MCF 10A (cell line): Measurements from ENCODE around the gene LARP1. TPM values are rescaled to one million over a fixed set of nuclear protein-coding genes. Genes with fewer than 3 reads are reported as not detected.

Source experiments
- BruUV-seq: library from RNA; stranded (reverse); fragments of 400-500 nt; replicated peaks from 2 replicates; lab custom pipeline; 2021; lab: Mats Ljungman, UMichigan
- CTCF ChIA-PET: fragments of 300-600 bp; sonication (Branson Sonifier 250); formaldehyde crosslinking; extraction: SDS; loops from one replicate; lab custom pipeline; 2021; ENCODE audit warnings: antibody characterized with exemption, inconsistent platforms; lab: Yijun Ruan, JAX
- POLR2A ChIA-PET: fragments of 300-600, 350-650 bp; sonication (Branson Sonifier 250); formaldehyde crosslinking; extraction: SDS; loops from one replicate; lab custom pipeline; 2020; ENCODE audit warnings: antibody characterized with exemption, inconsistent platforms; lab: Yijun Ruan, JAX
- DNase-seq: peaks from one replicate; pipeline ENCODE4 v3.0.0-alpha.2; 2018; ENCODE audit not compliant: unreplicated experiment
- H3K27ac Mint-ChIP-seq: one replicate; pipeline ENCODE4 v1.8.0; 2022; ENCODE audit warnings: mild to moderate bottlenecking, low read depth, mixed read lengths; ENCODE audit not compliant: unreplicated experiment
- H3K27me3 Mint-ChIP-seq: one replicate; pipeline ENCODE4 v1.8.0; 2022; ENCODE audit warnings: mixed read lengths; ENCODE audit not compliant: insufficient read depth, unreplicated experiment
- H3K36me3 Mint-ChIP-seq: one replicate; pipeline ENCODE4 v1.8.0; 2022; ENCODE audit warnings: mild to moderate bottlenecking, moderate library complexity, mixed read lengths; ENCODE audit not compliant: insufficient read depth, unreplicated experiment
- H3K4me1 Mint-ChIP-seq: one replicate; pipeline ENCODE4 v1.8.0; 2022; ENCODE audit warnings: mixed read lengths; ENCODE audit not compliant: insufficient read depth, unreplicated experiment
- H3K4me3 Mint-ChIP-seq: one replicate; pipeline ENCODE4 v1.8.0; 2022; ENCODE audit warnings: mild to moderate bottlenecking, moderate library complexity, mixed read lengths; ENCODE audit not compliant: unreplicated experiment
- H3K9me3 Mint-ChIP-seq: one replicate; pipeline ENCODE4 v1.8.0; 2022; ENCODE audit warnings: mixed read lengths; ENCODE audit not compliant: unreplicated experiment
- intact Hi-C: fragments of 100-400 bp; cut with micrococcal nuclease; formaldehyde crosslinking; loops from 2 replicates; pipeline ENCODE4 v1.14.1; 2022
- total RNA-seq: library from RNA; stranded (reverse); gene quantifications from 2 replicates; pipeline ENCODE4 v1.2.3, GENCODE V29; 2022
- TF ChIP-seq, protein P1 (sequence below): fragments of 200-600 bp; IDR thresholded peaks from one replicate; pipeline ENCODE4 v1.8.0; 2022; ENCODE audit warnings: antibody characterized with exemption, mild to moderate bottlenecking; ENCODE audit not compliant: unreplicated experiment

The LARP1 gene
- total RNA-seq, 1 experiment from 2014 or later: 340 TPM

DNA sequence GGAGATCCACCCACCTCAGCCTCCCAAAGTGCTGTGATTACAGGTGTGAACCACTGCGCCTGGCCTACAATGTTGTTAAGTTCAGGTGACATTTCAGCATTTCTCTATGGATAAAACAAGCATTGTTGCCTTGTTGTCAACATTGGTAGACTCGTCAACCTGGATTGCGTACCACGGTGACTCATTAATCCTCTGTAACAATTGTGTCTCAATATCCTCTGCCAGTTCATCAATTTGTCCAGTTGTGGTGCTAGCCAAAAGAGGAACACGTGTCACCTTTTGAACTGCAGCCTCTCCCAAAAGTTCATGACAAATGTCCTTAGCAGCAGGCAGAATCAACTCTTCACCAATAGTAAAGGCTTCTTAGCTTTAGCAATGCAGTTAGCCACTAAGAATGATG is 46.3 kb upstream of the LARP1 start:
- Mint-ChIP-seq H3K4me3 (no peak overlapping the region), H3K9me3 (no peaks in the 10 kb centered on the region), H3K36me3 (no peaks in the 10 kb centered on the region), H3K27me3 (no peaks in the 10 kb centered on the region), H3K27ac (peak overlapping the region; percentile 43), H3K4me1 (peaks cover 20% of the 10 kb centered on the region)
- TF ChIP-seq, protein P1, sequence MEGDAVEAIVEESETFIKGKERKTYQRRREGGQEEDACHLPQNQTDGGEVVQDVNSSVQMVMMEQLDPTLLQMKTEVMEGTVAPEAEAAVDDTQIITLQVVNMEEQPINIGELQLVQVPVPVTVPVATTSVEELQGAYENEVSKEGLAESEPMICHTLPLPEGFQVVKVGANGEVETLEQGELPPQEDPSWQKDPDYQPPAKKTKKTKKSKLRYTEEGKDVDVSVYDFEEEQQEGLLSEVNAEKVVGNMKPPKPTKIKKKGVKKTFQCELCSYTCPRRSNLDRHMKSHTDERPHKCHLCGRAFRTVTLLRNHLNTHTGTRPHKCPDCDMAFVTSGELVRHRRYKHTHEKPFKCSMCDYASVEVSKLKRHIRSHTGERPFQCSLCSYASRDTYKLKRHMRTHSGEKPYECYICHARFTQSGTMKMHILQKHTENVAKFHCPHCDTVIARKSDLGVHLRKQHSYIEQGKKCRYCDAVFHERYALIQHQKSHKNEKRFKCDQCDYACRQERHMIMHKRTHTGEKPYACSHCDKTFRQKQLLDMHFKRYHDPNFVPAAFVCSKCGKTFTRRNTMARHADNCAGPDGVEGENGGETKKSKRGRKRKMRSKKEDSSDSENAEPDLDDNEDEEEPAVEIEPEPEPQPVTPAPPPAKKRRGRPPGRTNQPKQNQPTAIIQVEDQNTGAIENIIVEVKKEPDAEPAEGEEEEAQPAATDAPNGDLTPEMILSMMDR: no peak
- POLR2A ChIA-PET: interaction anchor here (0.6 to 1.3 kb wide), 7 partner anchors 17 to 59 kb away, joined by 3 to 5 read pairs (median 3); no protein-coding TSS in a partner anchor
- CTCF ChIA-PET: interaction anchor here (0.8 to 1.7 kb wide), 3 partner anchors 9 to 20 kb away, joined by 5 to 6 read pairs (median 5); no protein-coding TSS in a partner anchor
- DNase-seq: peak; percentile 93
- intact Hi-C loops: no loop called here
- no TSS peak for BruUV-seq

DNA sequence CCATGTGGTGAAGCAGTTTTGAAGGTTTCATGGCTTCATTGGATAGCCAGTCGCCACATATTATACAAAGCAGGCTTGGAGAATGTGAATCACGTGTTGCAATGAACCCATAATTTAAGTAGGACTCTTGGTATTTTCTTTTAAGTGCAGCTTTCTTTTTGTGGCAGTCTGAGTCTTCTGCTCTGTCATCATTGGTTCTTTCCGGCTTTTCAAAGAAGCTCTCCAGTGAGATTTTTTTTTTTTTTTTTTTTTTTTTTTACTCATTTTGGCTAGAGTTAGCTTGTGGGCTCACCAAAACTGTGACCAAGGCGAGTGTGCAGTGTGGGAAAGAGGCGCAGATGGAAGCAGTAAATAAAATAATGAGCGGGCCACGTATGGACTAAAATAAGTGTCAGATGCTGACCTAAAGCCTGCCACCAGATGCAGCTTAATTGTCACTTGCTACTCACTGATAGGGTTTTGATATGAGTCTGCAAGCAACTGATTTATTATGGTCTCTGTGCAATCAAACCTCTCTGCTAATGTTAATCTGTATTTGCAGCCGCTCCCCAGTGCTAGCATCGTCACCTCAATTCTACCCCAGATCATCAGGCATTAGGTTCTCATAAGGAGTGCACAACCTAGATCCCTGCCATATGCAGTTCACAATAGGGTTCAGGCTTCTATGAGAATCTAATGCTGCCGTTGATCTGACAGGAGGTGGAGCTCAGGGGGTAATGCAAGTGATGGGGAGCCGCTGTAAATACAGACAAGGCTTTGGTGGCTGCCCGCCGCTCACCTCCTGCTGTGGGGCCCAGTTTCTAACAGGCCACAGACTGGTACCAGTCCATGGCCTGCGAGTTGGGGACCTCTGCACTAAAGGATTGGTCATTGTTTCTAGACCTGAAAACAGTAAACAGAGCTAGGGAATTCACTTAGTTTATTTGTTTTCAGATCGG is 45.5 kb upstream of the LARP1 start:
- Mint-ChIP-seq H3K9me3 (no peaks in the 10 kb centered on the region), H3K27me3 (no peaks in the 10 kb centered on the region), H3K4me3 (no peak overlapping the region), H3K4me1 (peaks cover 28% of the 10 kb centered on the region), H3K36me3 (no peaks in the 10 kb centered on the region), H3K27ac (peak overlapping the region; percentile 43)
- intact Hi-C loops: no loop called here
- TF ChIP-seq, protein P1: no peak
- DNase-seq: no peak
- BruUV-seq: no TSS peak
- ChIA-PET CTCF (interaction anchor here (0.6 to 1.7 kb wide), 7 partner anchors 11 to 524 kb away, joined by 3 to 6 read pairs (median 3); no protein-coding TSS in a partner anchor), POLR2A (interaction anchor here (0.6 to 2.2 kb wide), 7 partner anchors 18 to 61 kb away, joined by 3 to 8 read pairs (median 4); no protein-coding TSS in a partner anchor)

DNA sequence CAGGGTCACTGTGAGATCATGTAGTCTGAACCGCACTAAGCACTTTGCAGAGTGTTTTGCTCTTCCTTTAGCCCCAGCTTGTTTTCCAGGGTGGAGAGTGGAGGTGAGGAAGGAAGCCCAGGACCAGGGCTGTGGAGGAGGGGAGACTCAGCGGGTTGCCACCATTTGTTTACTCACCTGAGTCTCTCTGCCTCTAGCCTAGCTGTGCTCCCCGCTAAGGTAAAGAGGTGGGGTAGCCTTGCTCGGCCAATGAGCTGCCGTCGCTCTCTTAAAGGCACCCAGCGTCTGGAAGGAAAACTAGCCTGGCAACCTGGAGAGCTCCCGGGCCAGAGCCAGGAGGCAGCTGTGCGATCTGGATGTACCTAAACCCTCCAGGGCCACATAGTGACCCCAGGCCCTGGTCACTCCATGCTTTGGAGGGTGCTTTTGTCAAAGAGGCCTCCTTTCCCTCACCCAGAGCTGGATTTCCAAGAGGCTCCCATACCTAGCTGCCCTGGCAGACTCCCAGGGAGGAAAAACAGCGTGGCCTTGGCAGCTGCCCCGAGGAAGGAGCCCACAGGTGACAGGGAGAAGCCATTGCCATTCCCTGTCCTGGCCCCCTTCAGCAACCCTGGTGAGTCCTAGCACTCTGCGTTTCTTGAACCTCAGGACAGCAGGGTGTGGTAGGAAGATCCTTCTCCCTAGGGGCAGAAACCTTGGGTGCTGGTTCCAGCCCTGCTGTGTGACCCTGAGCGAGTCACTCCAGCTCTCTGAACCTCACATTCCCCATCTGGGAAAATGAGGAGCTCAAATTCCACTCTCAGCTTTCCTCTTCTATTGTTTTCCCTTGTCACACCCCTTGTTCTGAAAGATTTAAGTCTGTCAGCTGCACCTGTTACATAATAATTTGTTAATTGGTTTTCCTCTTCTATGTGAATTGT is 42.4 kb upstream of the LARP1 start:
- peak; percentile 49 for DNase-seq
- no TSS peak for BruUV-seq
- no peaks in the 10 kb centered on the region for H3K27me3 Mint-ChIP-seq
- H3K4me1 Mint-ChIP-seq: peaks cover 30% of the 10 kb centered on the region
- no peaks in the 10 kb centered on the region for H3K36me3 Mint-ChIP-seq
- ChIA-PET POLR2A (interaction anchor here (0.5 to 2.1 kb wide), 8 partner anchors 8 to 529 kb away, joined by 3 to 13 read pairs (median 5); no protein-coding TSS in a partner anchor), CTCF (interaction anchor here (0.9 to 2.1 kb wide), 8 partner anchors 9 to 61 kb away, joined by 3 to 19 read pairs (median 4); no protein-coding TSS in a partner anchor)
- no peaks in the 10 kb centered on the region for H3K9me3 Mint-ChIP-seq
- H3K4me3 Mint-ChIP-seq: no peak overlapping the region
- intact Hi-C loops: no loop called here
- H3K27ac Mint-ChIP-seq: no peak overlapping the region
- TF ChIP-seq, protein P1: no peak
